H1 (cell line): ENCODE data around the gene PIGS. TPM values are rescaled to one million over a fixed set of nuclear protein-coding genes. Genes with fewer than 3 reads are reported as not detected.

ENCODE experiments used
- CTCF ChIA-PET: fragments of 300-600 bp; sonication (Branson Sonifier 250); formaldehyde crosslinking; loops from one replicate; lab custom pipeline; 2021; ENCODE audit not compliant: partially characterized antibody; lab: Charles Lee
- POLR2A ChIA-PET: fragments of 300-600 bp; sonication (Branson Sonifier 250); formaldehyde crosslinking; loops from one replicate; lab custom pipeline; 2021; ENCODE audit warnings: inconsistent platforms; ENCODE audit not compliant: partially characterized antibody; lab: Charles Lee
- DNase-seq, 2 experiments: peaks; one replicate each; pipeline versions ENCODE4 v3.0.0 to v3.0.0-alpha.2; 2010 to 2022; ENCODE audit warnings: low spot score in 2 of 2, low read depth in 1 of 2, mixed read lengths in 1 of 2
- FAIRE-seq: peaks from 2 replicates; lab custom pipeline; 2011; peaks lifted over from hg19 to GRCh38; lab: Jason Lieb, UNC
- H2AFZ ChIP-seq: 2 replicates; pipeline ENCODE4 v1.8.1; 2012; ENCODE audit warnings: low read length, inconsistent platforms
- H2AK5ac ChIP-seq: 2 replicates; pipeline ENCODE4 v1.6.1; 2013; ENCODE audit warnings: low read depth, low read length
- H2BK120ac ChIP-seq: replicated peaks from 2 replicates; pipeline ENCODE3; 2013; ENCODE audit warnings: low read depth, low read length, inconsistent platforms
- H2BK12ac ChIP-seq: 2 replicates; pipeline ENCODE4 v1.6.1; 2013; ENCODE audit warnings: low read depth, low read length
- H2BK15ac ChIP-seq: 2 replicates; pipeline ENCODE4 v1.6.1; 2013; ENCODE audit warnings: low read length
- H2BK20ac ChIP-seq: 2 replicates; pipeline ENCODE4 v1.6.1; 2013; ENCODE audit warnings: low read length
- H2BK5ac ChIP-seq: 2 replicates; pipeline ENCODE4 v1.6.1; 2013; ENCODE audit warnings: low read depth, low read length
- H3K14ac ChIP-seq: 2 replicates; pipeline ENCODE4 v1.6.1; 2013; ENCODE audit warnings: inconsistent platforms; ENCODE audit not compliant: insufficient read length
- H3K18ac ChIP-seq: 2 replicates; pipeline ENCODE4 v1.6.1; 2013; ENCODE audit warnings: low read length; ENCODE audit errors: extremely low read depth
- H3K23ac ChIP-seq: 2 replicates; pipeline ENCODE4 v1.6.1; 2013; ENCODE audit warnings: inconsistent platforms; ENCODE audit not compliant: insufficient read length
- H3K23me2 ChIP-seq: 2 replicates; pipeline ENCODE4 v1.6.1; 2013; ENCODE audit warnings: low read depth, low read length
- H3K27ac ChIP-seq: 2 replicates; pipeline ENCODE4 v1.6.1; 2011; ENCODE audit warnings: low read depth, low read length, inconsistent platforms
- H3K27me3 ChIP-seq, 4 experiments: replicated peaks in 1 of 4; 1 replicate in 1 of 4; 2 replicates in 3 of 4; pipeline versions ENCODE4 v1.6.1 to v1.8.1; 2011 to 2013; ENCODE audit warnings: low read length in 3 of 4, mild to moderate bottlenecking in 3 of 4, inconsistent platforms in 2 of 4, mixed read lengths in 2 of 4, moderate library complexity in 1 of 4; ENCODE audit not compliant: control insufficient read depth in 3 of 4, insufficient read depth in 3 of 4; ENCODE audit errors: extremely low read depth in 1 of 4
- H3K36me3 ChIP-seq, 4 experiments: 2 replicates each; pipeline versions ENCODE4 v1.6.1 to v1.8.1; 2011 to 2013; ENCODE audit warnings: mild to moderate bottlenecking in 4 of 4, low read length in 3 of 4, moderate library complexity in 2 of 4, control low read depth in 1 of 4, inconsistent platforms in 1 of 4; ENCODE audit not compliant: insufficient read depth in 4 of 4, control insufficient read depth in 2 of 4
- H3K4ac ChIP-seq: replicated peaks from 2 replicates; pipeline ENCODE3; 2013; ENCODE audit warnings: low read length, low read depth, mixed read lengths, inconsistent platforms; ENCODE audit not compliant: insufficient read length
- H3K4me1 ChIP-seq, 4 experiments: replicated peaks in 1 of 4; 1 replicate in 1 of 4; 2 replicates in 3 of 4; pipeline versions ENCODE4 v1.6.1 to v1.8.1; 2011 to 2013; ENCODE audit warnings: low read length in 3 of 4, inconsistent platforms in 2 of 4, mixed read lengths in 1 of 4; ENCODE audit not compliant: insufficient read depth in 4 of 4, control insufficient read depth in 3 of 4
- H3K4me2 ChIP-seq, 2 experiments: 2 replicates each; pipeline versions ENCODE4 v1.6.1 to v1.8.1; 2011 to 2013; ENCODE audit warnings: low read depth in 2 of 2, low read length in 2 of 2, control low read depth in 1 of 2, inconsistent platforms in 1 of 2, mild to moderate bottlenecking in 1 of 2; ENCODE audit not compliant: insufficient read depth in 1 of 2
- H3K4me3 ChIP-seq, 4 experiments: fragments of 200-600, 300-600 bp in 1 of 4; sonication (generic), shearing (Covaris generic), sonication (Bioruptor Twin) in 1 of 4; 2 replicates each; pipeline versions ENCODE4 v1.5.1 to v1.8.1; 2011 to 2016; ENCODE audit warnings: low read length in 4 of 4, low read depth in 3 of 4, control low read depth in 2 of 4, inconsistent platforms in 2 of 4, mild to moderate bottlenecking in 2 of 4, mixed read lengths in 1 of 4, moderate library complexity in 1 of 4; ENCODE audit not compliant: insufficient read depth in 2 of 4; ENCODE audit errors: extremely low read depth in 1 of 4
- H3K56ac ChIP-seq: replicated peaks from 2 replicates; pipeline ENCODE3; 2013; ENCODE audit warnings: low read depth, mild to moderate bottlenecking, mixed read lengths, low read length, inconsistent platforms; ENCODE audit not compliant: insufficient read length
- H3K79me1 ChIP-seq: 2 replicates; pipeline ENCODE4 v1.6.1; 2013; ENCODE audit warnings: low read depth, low read length, control low read depth
- H3K79me2 ChIP-seq, 2 experiments: 2 replicates each; pipeline versions ENCODE4 v1.6.1 to v1.8.1; 2012 to 2013; ENCODE audit warnings: low read length in 2 of 2, mild to moderate bottlenecking in 2 of 2, inconsistent platforms in 1 of 2; ENCODE audit not compliant: insufficient read depth in 2 of 2, control insufficient read depth in 1 of 2
- H3K9ac ChIP-seq, 4 experiments: replicated peaks in 1 of 4; 1 replicate in 1 of 4; 2 replicates in 3 of 4; pipeline versions ENCODE4 v1.6.1 to v1.8.1; 2011 to 2013; ENCODE audit warnings: low read depth in 3 of 4, low read length in 3 of 4, control low read depth in 2 of 4, mild to moderate bottlenecking in 2 of 4, moderate library complexity in 2 of 4, inconsistent platforms in 1 of 4; ENCODE audit errors: extremely low read depth in 1 of 4
- H3K9me3 ChIP-seq, 2 experiments: 2 replicates each; pipeline versions ENCODE4 v1.6.1 to v1.8.1; 2012 to 2013; ENCODE audit warnings: mild to moderate bottlenecking in 2 of 2, moderate library complexity in 2 of 2, control low read depth in 1 of 2, inconsistent platforms in 1 of 2, low read depth in 1 of 2, low read length in 1 of 2, mixed read lengths in 1 of 2; ENCODE audit not compliant: insufficient read depth in 2 of 2
- H4K20me1 ChIP-seq, 2 experiments: replicated peaks in 1 of 2; 2 replicates each; pipeline versions ENCODE3 to v1.8.1; 2011 to 2013; ENCODE audit warnings: inconsistent platforms in 2 of 2, low read length in 2 of 2, mild to moderate bottlenecking in 1 of 2; ENCODE audit not compliant: insufficient read depth in 2 of 2, control insufficient read depth in 1 of 2
- H4K5ac ChIP-seq: 2 replicates; pipeline ENCODE4 v1.6.1; 2013; ENCODE audit warnings: low read length, low read depth, mixed read lengths, inconsistent platforms; ENCODE audit not compliant: insufficient read length
- H4K8ac ChIP-seq: 2 replicates; pipeline ENCODE4 v1.8.0; 2013; ENCODE audit warnings: mild to moderate bottlenecking, moderate library complexity, low read length, inconsistent platforms; ENCODE audit not compliant: insufficient read depth; ENCODE audit errors: extremely low read depth
- H4K91ac ChIP-seq: replicated peaks from 2 replicates; pipeline ENCODE3; 2013; ENCODE audit warnings: low read length, mixed read lengths, inconsistent platforms; ENCODE audit not compliant: insufficient read length
- POLR2A ChIP-seq, 2 experiments: IDR thresholded peaks; 1 replicate in 1 of 2; 2 replicates in 1 of 2; pipeline ENCODE4 v1.6.1; 2011; ENCODE audit warnings: low read depth in 2 of 2, low read length in 2 of 2, mild to moderate bottlenecking in 2 of 2; ENCODE audit errors: control extremely low read depth in 1 of 2
- RBBP5 ChIP-seq: IDR thresholded peaks from 2 replicates; pipeline ENCODE4 v1.7.1; 2012; ENCODE audit warnings: low read depth, mild to moderate bottlenecking, inconsistent platforms, low read length, moderate library complexity, borderline replicate concordance
- RFX5 ChIP-seq: IDR thresholded peaks from 2 replicates; pipeline ENCODE4 v1.6.1; 2011; ENCODE audit warnings: low read depth, low read length, improper control_type of control experiment, borderline replicate concordance
- SRF ChIP-seq: IDR thresholded peaks from 2 replicates; pipeline ENCODE4 v1.6.1; 2011; ENCODE audit warnings: mild to moderate bottlenecking, low read depth, low read length, moderate library complexity
- WGBS, 2 experiments: shearing (Covaris generic) in 1 of 2; methylation state at CpG; one replicate each; pipeline versions ENCODE4 v1.1.6 to v1.1.7; 2013 to 2015; ENCODE audit warnings: low lambda C conversion rate in 2 of 2, mixed read lengths in 2 of 2, inconsistent platforms in 1 of 2, low coverage in 1 of 2, missing lambda C conversion rate in 1 of 2; ENCODE audit not compliant: insufficient replicate concordance in 2 of 2, insufficient coverage in 1 of 2, insufficient read length in 1 of 2; ENCODE audit errors: extremely low coverage in 1 of 2, missing lambda C conversion rate in 1 of 2; 5-methylcytosine and 5-hydroxymethylcytosine counted together
- polyA plus RNA-seq, 7 experiments: library from polyadenylated mRNA; depleted of rRNA in 3 of 7; stranded (reverse) in 5 of 7; unstranded in 2 of 7; fragments of >200 nt in 5 of 7; fragments of 200-250 nt in 2 of 7; gene quantifications; 1 replicate in 5 of 7; 2 replicates in 1 of 7; 4 replicates in 1 of 7; pipeline versions ENCODE4 v1.2.1 to v1.2.3, GENCODE V29; 2011 to 2013; ENCODE audit warnings: missing spikeins in 2 of 7, mixed read lengths in 2 of 7
- total RNA-seq: library from RNA; stranded (reverse); fragmentation: NEBNext Ultra II Directional; extraction: Animal tissue kit (Norgen Biotek cat#: 25700); gene quantifications from 2 replicates; pipeline ENCODE4 v1.2.1, GENCODE V29; 2021
- TF ChIP-seq, protein P1 (sequence below): IDR thresholded peaks from 2 replicates; pipeline ENCODE4 v1.6.1; 2012; ENCODE audit warnings: inconsistent platforms

The PIGS gene
- total and polyA plus RNA-seq, 2 of the 8 experiments (the other 6 are each of a cell fraction or from before 2014, with no cell fraction given) = 44.3 to 50.6 TPM

DNA sequence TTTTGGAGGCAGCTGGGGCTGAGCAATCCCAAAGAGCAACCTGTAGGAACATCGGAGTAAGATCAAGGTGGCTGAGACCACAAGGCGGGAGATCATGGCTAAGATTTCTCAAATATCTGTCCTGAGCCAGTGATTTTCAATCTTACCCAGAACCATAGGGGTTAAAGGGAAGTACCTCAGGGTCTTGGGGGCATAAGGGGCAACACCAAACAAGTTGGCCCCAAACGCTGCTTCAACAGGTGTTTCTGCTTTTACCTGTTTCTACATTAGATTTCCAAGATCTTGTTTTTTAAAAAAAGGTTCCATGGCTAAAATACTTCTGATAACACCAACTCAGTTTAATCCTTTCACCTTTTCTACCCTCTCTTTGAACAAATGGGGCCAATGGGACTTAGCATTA is 16.3 kb downstream of the PIGS start:
- Histone ChIP-seq H3K79me1 (peaks cover 7% of the 10 kb centered on the region; the same call in 1 of the 2 replicates), H2BK5ac (no peak overlapping the region), H2AFZ (no peak overlapping the region), H3K4me3 (no peak overlapping the region), H2BK120ac (no peak overlapping the region), H2AK5ac (no peak overlapping the region), H3K4me1 (peaks cover 0 to 10% (median 2%) of the 10 kb centered on the region in 4 experiments; a peak in 2 of 7 replicates), H3K18ac (no peak overlapping the region), H4K20me1 (peaks cover 2 to 7% of the 10 kb centered on the region in 2 experiments), H3K9me3 (no peaks in the 10 kb centered on the region), H4K8ac (no peak overlapping the region), H3K27ac (no peak overlapping the region), H3K27me3 (no peaks in the 10 kb centered on the region; a peak in 1 of 7 replicates), H2BK20ac (no peak overlapping the region), H3K4me2 (no peak overlapping the region), H4K5ac (no peak overlapping the region), H4K91ac (no peak overlapping the region), H3K36me3 (peaks cover 4 to 39% (median 16%) of the 10 kb centered on the region in 4 experiments), H2BK15ac (no peak overlapping the region), H3K4ac (no peak overlapping the region), H3K23ac (no peak overlapping the region), H3K9ac (no peak overlapping the region), H2BK12ac (no peak overlapping the region), H3K79me2 (peaks cover 0 to 10% of the 10 kb centered on the region in 2 experiments; a peak in 1 of 4 replicates), H3K14ac (no peak overlapping the region)
- WGBS, 2 experiments = 91% methylated on average over 3 of the region's 3 CpGs; no CpG with 5 or more reads in 1 of the 2 experiments
- CTCF ChIA-PET = interaction anchor here (1.0 to 2.5 kb wide), 8 partner anchors 9 to 123 kb away, joined by 3 to 8 read pairs (median 5); no protein-coding TSS in a partner anchor
- POLR2A ChIA-PET = interaction anchor here (1.5 to 2.4 kb wide), 2 partner anchors 21 to 22 kb away, joined by 6 to 7 read pairs; partner anchors contain the start of gene ALDOC
- FAIRE-seq = no peak
- TF ChIP-seq, protein P1, sequence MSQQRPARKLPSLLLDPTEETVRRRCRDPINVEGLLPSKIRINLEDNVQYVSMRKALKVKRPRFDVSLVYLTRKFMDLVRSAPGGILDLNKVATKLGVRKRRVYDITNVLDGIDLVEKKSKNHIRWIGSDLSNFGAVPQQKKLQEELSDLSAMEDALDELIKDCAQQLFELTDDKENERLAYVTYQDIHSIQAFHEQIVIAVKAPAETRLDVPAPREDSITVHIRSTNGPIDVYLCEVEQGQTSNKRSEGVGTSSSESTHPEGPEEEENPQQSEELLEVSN = no peak
- TF ChIP-seq SRF (no peak), POLR2A (IDR thresholded peaks at IDR 0.05; ENCODE audit: control extremely low read depth in 1 of 2, low read depth in 2 of 2, low read length in 2 of 2) (no peak), RFX5 (no peak), RBBP5 (no peak)
- TF ChIP-seq, all 59 proteins: peak for 0
- Histone ChIP-seq H3K23me2 (peaks cover 7% of the 10 kb centered on the region; the same call in 1 of the 2 replicates), H3K56ac (no peak overlapping the region)
- DNase-seq = no peak
